T-cell (primary cell): Measurements from ENCODE around the gene HRH1. TPM values are rescaled to one million over a fixed set of nuclear protein-coding genes. Genes with fewer than 3 reads are reported as not detected.
"Not testable (repeated sequence)": the region's sequence is repeated elsewhere in the genome, so short reads cannot be mapped to it uniquely, and the experiment has no call there.

Source experiments
- ATAC-seq, 4 experiments: fragments of 200-7000 bp in 3 of 4; fragments of 150-1000 bp in 1 of 4; cut with Tn5 transposase; replicated peaks in 1 of 4; 1 replicate in 3 of 4; 2 replicates in 1 of 4; pipeline ENCODE4 v1.10.0; 2021; ENCODE audit warnings: moderate library complexity in 3 of 4, mild to moderate bottlenecking in 2 of 4, moderate number of reproducible peaks in 1 of 4
- CTCF ChIA-PET, 2 donors: fragments of 300-600 bp; sonication (Branson Sonifier 250); formaldehyde crosslinking; loops; one replicate each; lab custom pipeline; 2022; ENCODE audit warnings: antibody characterized with exemption in 2 of 2; lab: Charles Lee
- POLR2A ChIA-PET, 2 donors: fragments of 300-600 bp; sonication (Branson Sonifier 250); formaldehyde crosslinking; loops; one replicate each; lab custom pipeline; 2022; ENCODE audit warnings: antibody characterized with exemption in 2 of 2; lab: Charles Lee
- DNase-seq, 35 experiments: peaks; one replicate each; pipeline versions ENCODE4 v3.0.0 to v3.0.0-alpha.2; 2013 to 2023
- H3K27ac ChIP-seq: one replicate; pipeline ENCODE4 v1.5.1; 2013; ENCODE audit warnings: low read length
- H3K27me3 ChIP-seq, 2 experiments: replicated peaks in 1 of 2; 1 replicate in 1 of 2; 2 replicates in 1 of 2; pipeline versions ENCODE4 v1.6.1 to v1.7.0; 2013; ENCODE audit warnings: low read length in 1 of 2, mixed read lengths in 1 of 2; ENCODE audit not compliant: control insufficient read depth in 2 of 2, insufficient read depth in 2 of 2; ENCODE audit errors: extremely low read depth in 1 of 2
- H3K36me3 ChIP-seq, 2 donors: 1 replicate in 1 of 2; 2 replicates in 1 of 2; pipeline versions ENCODE4 v1.6.1 to v1.7.0; 2013; ENCODE audit warnings: low read length in 1 of 2; ENCODE audit not compliant: control insufficient read depth in 2 of 2, insufficient read depth in 1 of 2; ENCODE audit errors: extremely low read depth in 1 of 2
- H3K4me1 ChIP-seq, 2 experiments: 1 replicate in 1 of 2; 2 replicates in 1 of 2; pipeline versions ENCODE4 v1.6.1 to v1.7.0; 2013; ENCODE audit warnings: low read length in 2 of 2, mixed read lengths in 1 of 2; ENCODE audit not compliant: insufficient read depth in 2 of 2, control insufficient read depth in 1 of 2; ENCODE audit errors: extremely low read depth in 1 of 2
- H3K4me3 ChIP-seq, 2 donors: 1 replicate in 1 of 2; 2 replicates in 1 of 2; pipeline versions ENCODE4 v1.5.1 to v1.7.0; 2013; ENCODE audit warnings: mild to moderate bottlenecking in 2 of 2, low read length in 1 of 2, moderate library complexity in 1 of 2; ENCODE audit not compliant: control insufficient read depth in 1 of 2; ENCODE audit errors: extremely low read depth in 1 of 2
- H3K9me3 ChIP-seq: 2 replicates; pipeline ENCODE4 v1.7.0; 2013
- H3K27ac Mint-ChIP-seq, 2 donors: one replicate each; pipeline ENCODE4 v1.8.0; 2020 to 2021; ENCODE audit warnings: mild to moderate bottlenecking in 2 of 2, mixed read lengths in 2 of 2
- H3K27me3 Mint-ChIP-seq, 2 donors: one replicate each; pipeline ENCODE4 v1.8.0; 2021 to 2022; ENCODE audit warnings: mixed read lengths in 2 of 2
- H3K36me3 Mint-ChIP-seq: one replicate; pipeline ENCODE4 v1.8.0; 2021; ENCODE audit warnings: mixed read lengths
- H3K4me1 Mint-ChIP-seq, 3 donors: one replicate each; pipeline ENCODE4 v1.8.0; 2020 to 2022; ENCODE audit warnings: mixed read lengths in 3 of 3, mild to moderate bottlenecking in 1 of 3
- H3K4me3 Mint-ChIP-seq, 3 donors: one replicate each; pipeline ENCODE4 v1.8.0; 2020 to 2022; ENCODE audit warnings: mild to moderate bottlenecking in 3 of 3, mixed read lengths in 3 of 3, moderate library complexity in 3 of 3
- H3K9me3 Mint-ChIP-seq, 3 donors: one replicate each; pipeline ENCODE4 v1.8.0; 2020 to 2022; ENCODE audit warnings: mixed read lengths in 3 of 3
- WGBS: methylation state at CpG from one replicate; pipeline ENCODE4 v1.1.5; 2013; ENCODE audit warnings: missing lambda C conversion rate; ENCODE audit not compliant: insufficient coverage; 5-methylcytosine and 5-hydroxymethylcytosine counted together
- total RNA-seq, 35 experiments: library from RNA in 6 of 35; stranded (reverse) in 6 of 35; fragments of 120-200 nt in 1 of 35; gene quantifications; one replicate each; pipeline versions ENCODE4 v1.2.1 to v1.2.4 and lab custom pipeline; 2013 to 2026

Gene HRH1
- total RNA-seq, 5 donors from 2014 or later (not counting 1 experiment from before 2014, with no cell fraction given) = 0.19 to 2.0 (median 0.46) TPM; not detected in 2

DNA sequence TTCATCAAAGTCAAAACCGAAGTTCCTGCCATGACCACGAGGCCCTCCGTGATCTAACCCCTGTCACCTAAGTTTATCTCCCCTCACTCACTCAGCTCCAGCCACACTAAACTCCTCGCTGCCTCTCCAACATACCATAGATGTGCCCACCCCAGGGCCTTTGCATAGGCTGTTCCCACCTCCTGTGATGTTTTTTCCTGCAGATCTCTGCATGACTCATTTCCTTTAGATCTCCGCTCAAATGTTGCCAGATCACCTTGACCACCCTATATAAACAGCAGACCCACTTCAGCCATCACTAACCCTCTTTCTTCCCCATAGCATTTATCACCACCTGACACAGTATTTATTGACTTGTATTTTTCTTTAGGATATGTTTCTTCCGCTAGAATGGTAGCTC is 58.5 kb downstream of the HRH1 start:
- Histone ChIP-seq H3K27ac (no peak overlapping the region), H3K4me3 (no peak overlapping the region), H3K36me3 (no peaks in the 10 kb centered on the region), H3K4me1 (no peaks in the 10 kb centered on the region), H3K27me3 (peaks cover 0 to 15% of the 10 kb centered on the region in 2 experiments), H3K9me3 (no peaks in the 10 kb centered on the region)
- no peaks in the 10 kb centered on the region for H3K36me3 Mint-ChIP-seq
- DNase-seq = no peak
- H3K4me3 Mint-ChIP-seq = no peak overlapping the region
- 83% methylated on average over 4 of the region's 6 CpGs for WGBS
- no peak overlapping the region for H3K27ac Mint-ChIP-seq
- ChIA-PET POLR2A (no interaction called here), CTCF (no interaction called here)
- no peak for ATAC-seq
- H3K4me1 Mint-ChIP-seq = no peaks in the 10 kb centered on the region
- H3K9me3 Mint-ChIP-seq = no peaks in the 10 kb centered on the region
- H3K27me3 Mint-ChIP-seq = peaks cover 7 to 8% of the 10 kb centered on the region in 2 donors

DNA sequence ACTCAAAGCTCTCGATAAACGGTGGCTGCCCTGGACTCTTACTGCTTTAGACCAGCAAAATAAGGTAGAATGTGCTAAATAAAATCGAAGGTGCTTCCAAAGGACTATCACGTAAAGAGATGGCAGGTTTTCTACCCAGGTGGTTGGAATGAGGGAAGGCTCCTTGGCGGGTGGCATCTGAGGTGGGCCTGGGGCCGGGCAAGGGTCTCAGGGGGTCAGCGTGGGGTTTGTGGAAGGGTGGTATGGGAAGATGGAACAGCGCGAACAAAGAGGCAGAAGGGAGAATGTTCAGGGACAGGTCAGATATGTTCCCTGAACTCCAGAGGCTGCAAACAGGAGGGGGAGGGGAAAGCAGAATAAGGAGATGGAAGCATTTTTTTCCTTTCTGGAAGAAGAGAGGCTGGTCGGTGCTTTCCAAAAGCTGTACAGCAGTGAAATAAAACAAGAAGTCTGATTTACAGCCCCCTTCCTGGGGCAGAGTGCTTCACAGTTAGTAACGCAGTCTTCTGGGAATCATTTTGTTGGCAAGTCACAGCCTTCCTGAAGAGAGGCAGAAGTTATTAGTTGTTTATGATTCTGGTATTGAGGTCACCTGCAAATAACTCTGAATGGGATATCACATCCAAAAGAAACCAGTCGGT is 59.6 kb downstream of the HRH1 start:
- Mint-ChIP-seq H3K27ac (no peak overlapping the region), H3K27me3 (peaks cover 8% of the 10 kb centered on the region in 2 donors), H3K36me3 (no peaks in the 10 kb centered on the region), H3K9me3 (no peaks in the 10 kb centered on the region), H3K4me1 (no peaks in the 10 kb centered on the region), H3K4me3 (no peak overlapping the region)
- H3K27ac ChIP-seq = no peak overlapping the region
- H3K4me1 ChIP-seq = no peaks in the 10 kb centered on the region
- no peak for ATAC-seq
- H3K36me3 ChIP-seq = no peaks in the 10 kb centered on the region
- 87% methylated on average over 9 of the region's 12 CpGs for WGBS
- DNase-seq = no peak
- CTCF ChIA-PET = no interaction called here
- no peaks in the 10 kb centered on the region for H3K9me3 ChIP-seq
- H3K4me3 ChIP-seq = no peak overlapping the region
- peaks cover 0 to 15% of the 10 kb centered on the region in 2 experiments for H3K27me3 ChIP-seq
- POLR2A ChIA-PET = no interaction called here

GRCh38 chr3:11214451-11214978 is 60.2 kb downstream of the HRH1 start:
- CTCF ChIA-PET = no interaction called here
- ATAC-seq = no peak

DNA sequence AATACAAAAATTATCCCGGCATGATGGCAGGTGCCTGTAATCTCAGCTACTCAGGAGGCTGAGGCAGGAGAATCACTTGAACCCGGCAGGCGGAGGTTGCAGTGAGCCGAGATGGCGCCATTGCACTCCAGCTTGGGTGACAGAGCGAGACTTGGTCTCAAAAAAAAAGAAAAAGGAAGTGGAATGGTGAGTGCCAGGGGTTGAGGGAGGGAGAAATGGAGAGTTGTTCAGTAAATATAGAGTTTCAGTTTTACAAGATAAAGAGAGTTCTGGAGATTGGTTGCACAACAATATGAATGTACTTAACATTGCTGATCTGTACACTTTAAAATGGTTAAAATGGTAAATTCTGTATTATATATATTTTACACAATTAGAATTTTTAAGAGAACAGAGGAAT is 63.1 kb downstream of the HRH1 start:
- POLR2A ChIA-PET, DNase-seq, H3K9me3 Mint-ChIP-seq, H3K4me3 Mint-ChIP-seq, H3K27ac ChIP-seq, H3K27me3 ChIP-seq, H3K4me1 Mint-ChIP-seq, ATAC-seq, H3K36me3 Mint-ChIP-seq, H3K4me1 ChIP-seq, H3K4me3 ChIP-seq, H3K36me3 ChIP-seq, H3K9me3 ChIP-seq, H3K27ac Mint-ChIP-seq: not testable (repeated sequence)
- peaks cover 10 to 11% of the 10 kb centered on the region in 2 donors for H3K27me3 Mint-ChIP-seq
- 85% methylated on average over 5 of the region's 6 CpGs for WGBS
- CTCF ChIA-PET = interaction anchor here in 1 of 2 donors (0.7 kb wide), 1 partner anchor 424 kb away, joined by 3 read pairs; no protein-coding TSS in a partner anchor

More at GRCh38 chr3:11214451-11214978, 60.2 kb downstream of the HRH1 start:
- Mint-ChIP-seq H3K4me1 (no peaks in the 10 kb centered on the region), H3K4me3 (no peak overlapping the region), H3K27ac (no peak overlapping the region), H3K27me3 (peaks cover 8% of the 10 kb centered on the region in 2 donors), H3K9me3 (no peaks in the 10 kb centered on the region), H3K36me3 (no peaks in the 10 kb centered on the region)
- Histone ChIP-seq H3K27me3 (peaks cover 0 to 15% of the 10 kb centered on the region in 2 experiments), H3K9me3 (no peaks in the 10 kb centered on the region), H3K36me3 (no peaks in the 10 kb centered on the region), H3K27ac (no peak overlapping the region), H3K4me1 (no peaks in the 10 kb centered on the region), H3K4me3 (no peak overlapping the region)
- WGBS = no CpG with 5 or more reads among the region's 1 CpG
- no peak for DNase-seq
- POLR2A ChIA-PET = no interaction called here

DNA sequence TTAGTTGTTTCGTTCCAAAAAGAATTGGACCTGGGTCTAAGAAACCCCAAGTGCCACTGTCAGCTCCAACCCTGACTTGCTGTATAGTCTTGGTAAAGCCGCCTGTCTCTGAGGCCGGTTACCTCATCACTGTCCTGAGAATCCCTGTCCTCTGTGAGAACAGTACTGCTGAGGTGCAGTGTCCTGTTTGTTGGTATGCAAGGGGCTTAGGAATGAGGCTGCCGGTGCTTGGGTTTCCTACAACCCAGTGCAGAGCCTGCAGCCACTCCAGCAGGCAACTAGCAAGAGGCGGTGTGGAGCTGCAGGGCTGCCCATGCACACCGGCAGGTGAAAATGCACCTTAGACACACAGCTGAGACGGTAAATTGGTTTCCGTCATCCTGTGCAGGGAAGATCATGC is 65.9 kb downstream of the HRH1 start:
- Mint-ChIP-seq H3K4me1 (no peaks in the 10 kb centered on the region), H3K9me3 (no peaks in the 10 kb centered on the region), H3K27me3 (peaks cover 7% of the 10 kb centered on the region in 2 donors), H3K36me3 (no peaks in the 10 kb centered on the region), H3K27ac (no peak overlapping the region), H3K4me3 (no peak overlapping the region)
- no peaks in the 10 kb centered on the region for H3K9me3 ChIP-seq
- CTCF ChIA-PET = interaction anchor here in 1 of 2 donors (0.7 kb wide), 1 partner anchor 119 kb away, joined by 3 read pairs; no protein-coding TSS in a partner anchor
- no peak overlapping the region for H3K4me3 ChIP-seq
- ATAC-seq (no peak), DNase-seq (no peak)
- WGBS = 81% methylated on average over 3 of the region's 8 CpGs
- POLR2A ChIA-PET = no interaction called here
- no peaks in the 10 kb centered on the region for H3K36me3 ChIP-seq
- H3K4me1 ChIP-seq = no peaks in the 10 kb centered on the region
- peaks cover 0 to 8% of the 10 kb centered on the region in 2 experiments for H3K27me3 ChIP-seq
- H3K27ac ChIP-seq = no peak overlapping the region

GRCh38 chr3:11221818-11222415 is 67.6 kb downstream of the HRH1 start:
- H3K27me3 ChIP-seq = peaks cover 0 to 4% of the 10 kb centered on the region in 2 experiments
- H3K27ac Mint-ChIP-seq = no peak overlapping the region
- H3K4me3 ChIP-seq = no peak overlapping the region
- no CpG with 5 or more reads among the region's 3 CpGs for WGBS
- peaks cover 0 to 2% (median 2%) of the 10 kb centered on the region in 3 donors for H3K4me1 Mint-ChIP-seq
- ATAC-seq = no peak
- no peaks in the 10 kb centered on the region for H3K36me3 ChIP-seq
- ChIA-PET CTCF (interaction anchor here in 1 of 2 donors (0.6 kb wide), 1 partner anchor 145 kb away, joined by 9 read pairs; no protein-coding TSS in a partner anchor), POLR2A (no interaction called here)
- H3K27me3 Mint-ChIP-seq = peaks cover 3 to 7% of the 10 kb centered on the region in 2 donors
- no peaks in the 10 kb centered on the region for H3K9me3 ChIP-seq
- no peak overlapping the region for H3K27ac ChIP-seq
- H3K4me3 Mint-ChIP-seq = no peak overlapping the region
- H3K4me1 ChIP-seq = no peaks in the 10 kb centered on the region
- H3K36me3 Mint-ChIP-seq = no peaks in the 10 kb centered on the region
- H3K9me3 Mint-ChIP-seq = no peaks in the 10 kb centered on the region
- DNase-seq = no peak
